Transverse colon (tissue), 4 donors: ENCODE measurements around the gene QRFP.

Experiments used
- EP300 ChIP-seq: sonication (generic); formaldehyde crosslinking; IDR thresholded peaks from one replicate; pipeline ENCODE4 v1.6.1; 2017; ENCODE audit warnings: antibody characterized with exemption, low read depth
- POLR2AphosphoS5 ChIP-seq, 3 donors: sonication (generic); formaldehyde crosslinking; IDR thresholded peaks; one replicate each; pipeline ENCODE4 v1.6.1; 2016; ENCODE audit warnings: antibody characterized with exemption in 3 of 3
- TF ChIP-seq, protein P1 (sequence below), 5 experiments: fragments of 200-600 bp in 3 of 5; fragments of 450-650 bp in 2 of 5; sonication (generic) in 3 of 5; IDR thresholded peaks; 1 replicate in 2 of 5; 2 replicates in 3 of 5; pipeline ENCODE4 v1.5.1; 2016 to 2017; ENCODE audit warnings: antibody characterized with exemption in 5 of 5, inconsistent platforms in 3 of 5, mild to moderate bottlenecking in 2 of 5, moderate library complexity in 1 of 5

DNA sequence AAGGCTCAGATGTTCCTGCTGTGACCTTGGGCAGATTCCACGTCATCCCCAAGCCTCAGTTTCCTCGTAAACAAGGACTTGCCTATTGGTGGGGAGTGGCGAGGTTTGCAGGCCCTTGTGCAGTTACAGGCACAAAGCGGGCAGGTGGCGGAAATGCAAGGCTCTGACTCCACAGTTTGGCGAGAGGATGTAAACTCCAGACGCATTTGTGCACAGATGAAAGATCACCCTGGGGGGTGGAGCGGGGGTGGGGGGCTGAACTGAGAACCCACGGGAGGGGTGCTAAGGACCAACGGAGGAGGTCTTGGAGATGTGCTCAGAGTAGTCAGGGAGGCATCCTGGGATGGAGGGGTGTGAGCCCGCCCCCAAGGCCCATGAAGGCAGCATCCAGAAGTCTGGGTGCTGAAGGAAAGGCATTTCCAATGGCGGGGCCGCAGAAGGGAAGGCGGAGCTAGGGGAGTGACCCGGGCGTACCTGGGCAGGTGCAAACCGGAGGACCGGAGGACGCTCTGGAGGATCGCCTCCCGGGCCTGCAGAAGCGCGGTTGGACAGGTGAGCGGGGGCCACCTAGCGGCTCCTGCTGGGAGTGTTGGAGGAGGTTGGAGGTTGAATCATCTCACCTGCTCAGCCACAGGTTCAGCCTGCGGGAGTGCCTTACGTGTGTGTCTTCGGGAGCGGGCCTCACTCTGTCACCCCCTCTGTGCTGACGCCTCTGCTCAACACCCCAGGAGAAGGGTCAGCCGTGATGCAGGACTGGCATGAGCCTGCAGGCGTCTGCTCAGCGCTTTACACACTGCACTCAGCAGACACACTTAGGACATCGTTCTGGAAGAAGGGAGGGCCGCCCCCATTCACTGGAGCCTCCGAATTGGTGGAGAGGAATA, 44.3 kb upstream of the QRFP start:
- TF ChIP-seq POLR2AphosphoS5 (IDR thresholded peaks at IDR 0.05) (no peak), EP300 (no peak)
- TF ChIP-seq, protein P1, sequence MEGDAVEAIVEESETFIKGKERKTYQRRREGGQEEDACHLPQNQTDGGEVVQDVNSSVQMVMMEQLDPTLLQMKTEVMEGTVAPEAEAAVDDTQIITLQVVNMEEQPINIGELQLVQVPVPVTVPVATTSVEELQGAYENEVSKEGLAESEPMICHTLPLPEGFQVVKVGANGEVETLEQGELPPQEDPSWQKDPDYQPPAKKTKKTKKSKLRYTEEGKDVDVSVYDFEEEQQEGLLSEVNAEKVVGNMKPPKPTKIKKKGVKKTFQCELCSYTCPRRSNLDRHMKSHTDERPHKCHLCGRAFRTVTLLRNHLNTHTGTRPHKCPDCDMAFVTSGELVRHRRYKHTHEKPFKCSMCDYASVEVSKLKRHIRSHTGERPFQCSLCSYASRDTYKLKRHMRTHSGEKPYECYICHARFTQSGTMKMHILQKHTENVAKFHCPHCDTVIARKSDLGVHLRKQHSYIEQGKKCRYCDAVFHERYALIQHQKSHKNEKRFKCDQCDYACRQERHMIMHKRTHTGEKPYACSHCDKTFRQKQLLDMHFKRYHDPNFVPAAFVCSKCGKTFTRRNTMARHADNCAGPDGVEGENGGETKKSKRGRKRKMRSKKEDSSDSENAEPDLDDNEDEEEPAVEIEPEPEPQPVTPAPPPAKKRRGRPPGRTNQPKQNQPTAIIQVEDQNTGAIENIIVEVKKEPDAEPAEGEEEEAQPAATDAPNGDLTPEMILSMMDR (IDR thresholded peaks at IDR 0.05), result peak; percentile 84 to 89 (median 89)
